Lower leg skin (tissue), 4 donors: ENCODE measurements around the gene SURF2. TPM values are rescaled to one million over a fixed set of nuclear protein-coding genes. Genes with fewer than 3 reads are reported as not detected.
"Not testable (repeated sequence)": the region's sequence is repeated elsewhere in the genome, so short reads cannot be mapped to it uniquely, and the experiment has no call there.

Experiments
- DNase-seq, 2 donors: peaks; one replicate each; pipeline ENCODE4 v3.0.0-alpha.2; 2019; ENCODE audit warnings: low spot score in 2 of 2
- H3K4me3 ChIP-seq: fragments of 200-600 bp; sonication (generic); 2 replicates; pipeline ENCODE4 v1.5.1; 2017; ENCODE audit warnings: mild to moderate bottlenecking, low read depth; ENCODE audit not compliant: poor library complexity, severe bottlenecking
- POLR2A ChIP-seq, 2 donors: fragments of 450-650 bp; IDR thresholded peaks; one replicate each; pipeline ENCODE4 v1.6.1; 2016 to 2017; ENCODE audit warnings: antibody characterized with exemption in 2 of 2, mild to moderate bottlenecking in 1 of 2, moderate library complexity in 1 of 2
- WGBS, 2 donors: methylation state at CpG; one replicate each; pipeline ENCODE4 v1.1.5; 2018; 5-methylcytosine and 5-hydroxymethylcytosine counted together
- intact Hi-C: fragments of 100-400 bp; cut with DNase I; formaldehyde crosslinking; loops from one replicate; pipeline ENCODE4 v1.15.0; 2023; ENCODE audit warnings: low total_unique reads
- total RNA-seq, 4 donors: library from RNA; depleted of rRNA; stranded (reverse); fragments of >200 nt; gene quantifications; one replicate each; pipeline ENCODE4 v1.1.0, GENCODE V29; 2016
- TF ChIP-seq, protein P1 (sequence below), 3 donors: fragments of 450-650 bp; IDR thresholded peaks; one replicate each; pipeline ENCODE4 v1.5.1; 2016; ENCODE audit warnings: antibody characterized with exemption in 3 of 3, mild to moderate bottlenecking in 3 of 3, moderate library complexity in 2 of 3

The SURF2 gene
- total RNA-seq, 4 donors from 2014 or later = 31.2 to 40.7 (median 35.4) TPM

DNA sequence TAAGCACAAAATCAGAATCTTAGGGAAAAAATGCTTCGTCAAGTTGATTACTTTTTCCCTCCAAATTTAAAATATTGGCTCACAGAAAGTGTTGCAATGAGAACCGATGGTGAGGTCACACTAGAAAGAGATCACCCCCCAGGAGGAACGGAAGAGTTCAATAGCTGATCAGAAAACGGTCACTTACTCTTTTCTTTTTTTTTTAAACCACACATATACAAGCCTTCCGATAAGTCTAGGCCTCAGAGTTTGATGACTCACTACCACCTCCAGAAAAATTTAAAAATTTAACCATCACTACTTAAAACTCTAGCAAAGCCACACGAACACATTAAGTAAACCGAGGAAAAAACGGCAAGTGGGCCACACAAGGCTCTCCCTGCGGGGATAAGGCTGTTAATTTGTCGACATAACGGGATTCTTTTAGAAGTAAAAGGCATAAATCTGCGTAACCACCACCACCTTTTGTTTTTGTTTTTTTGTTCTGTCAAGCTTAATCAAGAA is 18.3 kb downstream of the SURF2 start:
- intact Hi-C loops = no loop called here
- DNase-seq = no peak
- WGBS, 2 donors = 8 to 9% methylated on average over 12 of the region's 12 CpGs
- H3K4me3 ChIP-seq = peak overlapping the region; percentile 99
- no peak for TF ChIP-seq POLR2A (IDR thresholded peaks at IDR 0.05)
- TF ChIP-seq, protein P1, sequence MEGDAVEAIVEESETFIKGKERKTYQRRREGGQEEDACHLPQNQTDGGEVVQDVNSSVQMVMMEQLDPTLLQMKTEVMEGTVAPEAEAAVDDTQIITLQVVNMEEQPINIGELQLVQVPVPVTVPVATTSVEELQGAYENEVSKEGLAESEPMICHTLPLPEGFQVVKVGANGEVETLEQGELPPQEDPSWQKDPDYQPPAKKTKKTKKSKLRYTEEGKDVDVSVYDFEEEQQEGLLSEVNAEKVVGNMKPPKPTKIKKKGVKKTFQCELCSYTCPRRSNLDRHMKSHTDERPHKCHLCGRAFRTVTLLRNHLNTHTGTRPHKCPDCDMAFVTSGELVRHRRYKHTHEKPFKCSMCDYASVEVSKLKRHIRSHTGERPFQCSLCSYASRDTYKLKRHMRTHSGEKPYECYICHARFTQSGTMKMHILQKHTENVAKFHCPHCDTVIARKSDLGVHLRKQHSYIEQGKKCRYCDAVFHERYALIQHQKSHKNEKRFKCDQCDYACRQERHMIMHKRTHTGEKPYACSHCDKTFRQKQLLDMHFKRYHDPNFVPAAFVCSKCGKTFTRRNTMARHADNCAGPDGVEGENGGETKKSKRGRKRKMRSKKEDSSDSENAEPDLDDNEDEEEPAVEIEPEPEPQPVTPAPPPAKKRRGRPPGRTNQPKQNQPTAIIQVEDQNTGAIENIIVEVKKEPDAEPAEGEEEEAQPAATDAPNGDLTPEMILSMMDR (IDR thresholded peaks at IDR 0.05) = no peak

DNA sequence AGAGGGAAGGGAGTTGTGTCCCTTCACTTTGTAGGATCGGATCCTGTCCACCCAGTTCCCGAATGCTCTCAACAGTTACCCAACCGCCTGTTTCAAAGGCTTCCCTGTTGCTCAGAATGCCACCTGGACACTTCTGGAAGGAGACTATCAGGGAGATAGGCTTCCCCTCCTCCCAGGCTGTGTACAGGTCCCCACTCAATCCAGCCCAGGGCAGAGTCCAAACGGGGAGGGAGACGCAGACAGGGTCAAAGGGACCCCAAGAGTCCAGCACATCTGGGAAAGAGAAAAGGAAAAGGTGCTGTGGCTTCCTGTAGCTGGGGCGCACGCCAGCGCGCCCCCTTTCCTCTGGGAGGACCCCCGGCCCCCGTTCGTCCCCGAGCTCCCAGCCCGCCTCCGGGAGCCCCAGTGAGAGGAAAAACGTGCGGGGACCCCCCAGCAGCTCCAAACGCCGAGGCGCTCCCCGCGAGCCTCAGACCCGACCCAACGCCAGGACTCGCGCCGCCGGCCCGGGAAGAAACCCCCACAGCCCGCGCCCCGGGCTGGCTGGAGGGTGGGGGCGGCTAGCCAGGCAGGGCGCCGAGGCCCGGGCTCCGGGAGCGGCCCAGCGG is 18.9 kb downstream of the SURF2 start:
- peak overlapping the region; percentile 99 for H3K4me3 ChIP-seq
- WGBS, 2 donors = 0 to 1% methylated on average over 15 to 28 of the region's 39 CpGs
- no peak for TF ChIP-seq POLR2A (IDR thresholded peaks at IDR 0.05)
- TF ChIP-seq, protein P1 (IDR thresholded peaks at IDR 0.05) = no peak
- intact Hi-C loops = no loop called here
- no peak for DNase-seq

DNA sequence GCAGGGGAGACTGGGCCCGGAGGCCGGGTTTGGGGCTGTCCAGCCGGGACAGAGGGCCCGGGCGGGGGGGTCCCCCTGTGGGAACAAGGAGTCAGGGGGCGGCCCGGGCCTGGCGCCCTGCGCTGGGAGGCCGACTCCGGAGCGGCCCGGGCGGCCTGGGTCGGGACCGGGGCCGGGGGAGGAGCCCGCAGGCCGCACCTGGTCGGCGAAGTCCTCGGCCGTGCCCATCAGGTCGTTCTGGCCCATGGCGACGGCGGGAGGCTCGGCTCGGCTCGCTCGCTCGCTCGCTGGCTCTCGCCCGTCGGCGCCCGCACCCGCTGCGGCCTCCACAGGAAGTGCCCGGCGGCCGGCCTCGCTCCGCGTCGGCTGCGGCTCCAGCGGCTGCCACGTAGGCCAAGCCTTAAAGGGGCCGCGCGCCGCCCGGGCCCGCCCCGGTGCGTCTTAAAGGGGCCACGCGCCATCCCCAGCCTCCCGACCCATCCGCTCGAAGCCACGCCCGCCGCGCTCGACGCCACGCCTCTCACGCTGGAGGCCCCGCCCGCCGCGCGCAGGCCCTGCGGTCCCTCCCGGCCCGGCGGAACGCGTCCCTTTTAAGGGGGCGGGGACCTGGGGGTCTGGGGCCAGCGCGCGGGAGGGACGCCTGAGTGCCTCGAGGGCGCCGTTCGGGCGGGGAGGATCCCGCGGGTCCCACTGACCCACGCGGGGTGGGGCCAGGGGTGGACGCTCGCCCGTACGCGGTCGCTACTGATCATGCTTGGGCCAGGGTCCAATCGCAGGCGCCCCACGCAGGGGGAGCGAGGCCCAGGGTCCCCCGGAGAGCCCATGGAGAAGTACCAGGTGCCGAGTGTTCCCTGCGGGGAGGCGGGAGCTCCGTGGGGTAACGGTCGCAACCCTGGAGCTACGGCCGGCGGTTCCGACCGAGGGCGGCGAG is 19.6 kb downstream of the SURF2 start, which contains the start of the genes STKLD1 and SURF4:
Gene STKLD1, plus strand, starts transcription at position 643 of the 931 bp plus-strand sequence. Its CDS starts 108 bp downstream, at position 751.
Gene SURF4, minus strand, starts transcription at position 337 of the 931 bp plus-strand sequence. Its CDS starts 91 bp downstream, at position 246.
- WGBS, 2 donors = 1% methylated on average over 30 to 50 of the region's 120 CpGs
- TF ChIP-seq POLR2A (IDR thresholded peaks at IDR 0.05) = peak in 1 of 2 donors; percentile 38
- TF ChIP-seq, protein P1 (IDR thresholded peaks at IDR 0.05) = no peak
- intact Hi-C loops = no loop called here
- peak within 1 kb of the TSS; percentile 99 for H3K4me3 ChIP-seq
- peak; percentile 93 to 99 for DNase-seq

DNA sequence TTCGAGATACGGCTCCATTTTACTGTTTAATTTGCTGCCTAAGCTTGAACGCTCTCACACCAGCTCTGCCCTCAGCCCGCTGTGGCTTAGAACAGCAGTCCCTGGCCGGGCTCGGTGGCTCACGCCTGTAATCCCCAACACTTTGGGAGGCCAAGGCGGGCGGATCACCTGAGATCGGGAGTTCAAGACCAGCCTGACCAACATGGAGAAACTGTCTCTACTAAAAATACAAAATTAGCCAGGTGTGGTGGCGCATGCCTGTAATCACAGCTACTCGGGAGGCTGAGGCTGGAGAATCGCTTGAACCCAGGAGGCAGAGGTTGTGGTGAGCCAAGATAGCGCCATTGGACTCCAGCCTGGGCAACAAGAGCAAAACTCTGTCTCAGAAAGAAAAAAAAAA is 20.9 kb downstream of the SURF2 start:
- intact Hi-C loops, H3K4me3 ChIP-seq: not testable (repeated sequence)
- WGBS, 2 donors = 74 to 78% methylated on average over 14 of the region's 14 CpGs

DNA sequence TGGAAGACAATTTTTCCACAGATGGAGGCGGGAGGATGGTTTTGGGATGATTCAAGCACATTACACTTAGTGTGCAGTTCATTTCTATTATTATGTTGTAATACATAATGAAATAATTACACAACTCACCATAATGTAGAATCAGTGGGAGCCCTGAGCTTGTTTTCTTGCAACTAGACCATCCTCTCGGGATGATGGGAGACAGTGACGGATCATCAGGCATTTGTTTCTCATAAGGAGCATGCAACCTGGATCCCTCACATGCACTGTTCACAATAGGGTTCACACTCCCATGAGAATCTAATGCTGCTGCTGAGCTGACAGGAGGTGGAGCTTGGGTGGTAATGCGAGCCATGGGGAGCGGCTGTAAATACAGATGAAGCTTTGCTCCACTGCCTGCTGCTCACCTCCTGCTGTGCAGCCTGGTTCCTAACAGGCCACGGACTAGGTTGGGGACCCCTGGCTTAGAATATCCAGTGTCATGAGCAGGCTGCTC is 21.4 kb downstream of the SURF2 start:
- H3K4me3 ChIP-seq = no peak overlapping the region
- DNase-seq = no peak
- TF ChIP-seq POLR2A (IDR thresholded peaks at IDR 0.05) = no peak
- TF ChIP-seq, protein P1 (IDR thresholded peaks at IDR 0.05) = no peak
- WGBS, 2 donors = 51 to 52% methylated on average over 5 to 6 of the region's 6 CpGs
- intact Hi-C loops = no loop called here

More for the DNA sequence above, 20.9 kb downstream of the SURF2 start:
- DNase-seq = not testable (repeated sequence)
